Thyroid gland (tissue), 4 donors: ENCODE measurements around the gene CYBC1.

Source experiments
- POLR2A ChIP-seq, 2 donors: fragments of 450-650 bp; IDR thresholded peaks; one replicate each; pipeline ENCODE4 v1.6.1; 2017; ENCODE audit warnings: antibody characterized with exemption in 2 of 2, mild to moderate bottlenecking in 2 of 2, moderate library complexity in 1 of 2
- TF ChIP-seq, protein P1 (sequence below), 6 experiments: fragments of 200-600 bp in 3 of 6; fragments of 450-650 bp in 3 of 6; sonication (generic) in 3 of 6; IDR thresholded peaks; one replicate each; pipeline ENCODE4 v1.5.1; 2016 to 2019; ENCODE audit warnings: antibody characterized with exemption in 6 of 6, mild to moderate bottlenecking in 2 of 6, inconsistent platforms in 1 of 6, moderate library complexity in 1 of 6

DNA sequence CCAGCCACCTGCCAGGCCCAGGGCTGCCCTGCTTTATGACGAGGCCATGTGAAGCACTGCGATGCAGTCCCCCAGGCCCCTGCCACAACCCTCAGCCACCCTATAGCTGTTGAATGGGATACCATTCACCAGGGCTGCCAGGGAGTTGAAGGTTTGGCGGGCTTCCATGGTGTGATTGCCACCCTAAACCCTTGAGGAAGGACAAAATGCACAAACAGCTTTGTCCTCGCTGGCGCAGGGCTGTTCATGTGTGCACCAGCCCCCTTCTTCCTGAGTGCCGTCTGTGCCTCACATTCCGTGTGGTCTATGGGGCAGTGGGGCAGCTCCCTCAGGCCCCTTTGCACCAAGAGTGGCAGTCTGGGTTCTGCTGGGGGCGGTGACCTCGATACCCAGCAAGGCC lies 33.3 kb upstream of the CYBC1 start:
- TF ChIP-seq, protein P1, sequence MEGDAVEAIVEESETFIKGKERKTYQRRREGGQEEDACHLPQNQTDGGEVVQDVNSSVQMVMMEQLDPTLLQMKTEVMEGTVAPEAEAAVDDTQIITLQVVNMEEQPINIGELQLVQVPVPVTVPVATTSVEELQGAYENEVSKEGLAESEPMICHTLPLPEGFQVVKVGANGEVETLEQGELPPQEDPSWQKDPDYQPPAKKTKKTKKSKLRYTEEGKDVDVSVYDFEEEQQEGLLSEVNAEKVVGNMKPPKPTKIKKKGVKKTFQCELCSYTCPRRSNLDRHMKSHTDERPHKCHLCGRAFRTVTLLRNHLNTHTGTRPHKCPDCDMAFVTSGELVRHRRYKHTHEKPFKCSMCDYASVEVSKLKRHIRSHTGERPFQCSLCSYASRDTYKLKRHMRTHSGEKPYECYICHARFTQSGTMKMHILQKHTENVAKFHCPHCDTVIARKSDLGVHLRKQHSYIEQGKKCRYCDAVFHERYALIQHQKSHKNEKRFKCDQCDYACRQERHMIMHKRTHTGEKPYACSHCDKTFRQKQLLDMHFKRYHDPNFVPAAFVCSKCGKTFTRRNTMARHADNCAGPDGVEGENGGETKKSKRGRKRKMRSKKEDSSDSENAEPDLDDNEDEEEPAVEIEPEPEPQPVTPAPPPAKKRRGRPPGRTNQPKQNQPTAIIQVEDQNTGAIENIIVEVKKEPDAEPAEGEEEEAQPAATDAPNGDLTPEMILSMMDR (IDR thresholded peaks at IDR 0.05): no peak
- no peak for TF ChIP-seq POLR2A (IDR thresholded peaks at IDR 0.05)
